HG03135 (cell line): ENCODE data around the gene HMX3.

Experiments used
- ATAC-seq: cut with Tn5 transposase; IDR thresholded peaks from one replicate; pipeline ENCODE4 v1.9.1; 2021; ENCODE audit warnings: mild to moderate bottlenecking, moderate library complexity; ENCODE audit not compliant: unreplicated experiment

Gene HMX3

GRCh38 chr10:123133541-123134342 lies 2.0 kb upstream of the HMX3 start:
- ATAC-seq, result no peak

DNA sequence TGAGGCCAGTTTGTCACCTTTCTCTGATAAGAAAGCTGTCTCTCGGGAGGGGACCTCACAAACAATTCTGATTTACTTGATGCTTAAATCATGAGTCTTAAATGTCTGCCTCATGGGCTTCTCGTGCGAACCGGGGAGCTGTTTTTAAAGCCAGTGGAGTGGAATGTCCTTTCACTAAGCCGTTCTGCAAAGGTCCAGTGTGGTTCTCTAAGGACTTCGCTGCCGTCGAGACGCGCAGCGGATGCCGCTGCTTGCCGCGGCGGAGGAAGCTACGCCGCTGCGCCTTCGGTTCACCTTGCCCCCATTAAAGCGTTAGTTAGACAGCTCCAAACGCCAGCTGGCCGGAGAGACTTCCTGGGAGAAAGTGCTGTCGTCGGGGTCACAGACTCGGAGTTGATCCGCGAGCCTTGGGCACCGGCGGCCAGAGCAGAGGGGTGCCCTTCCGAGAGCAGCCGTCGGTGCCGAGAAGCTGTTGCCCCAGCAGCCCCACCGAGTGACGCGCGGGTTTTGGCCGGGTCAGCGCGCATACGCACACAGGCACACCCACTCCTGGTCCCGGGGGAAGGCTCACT lies 1.3 kb upstream of the HMX3 start:
- ATAC-seq, result no peak

- ATAC-seq, result no peak
Observed at GRCh38 chr10:123134915-123135414, 805 bp upstream of the HMX3 start.

DNA sequence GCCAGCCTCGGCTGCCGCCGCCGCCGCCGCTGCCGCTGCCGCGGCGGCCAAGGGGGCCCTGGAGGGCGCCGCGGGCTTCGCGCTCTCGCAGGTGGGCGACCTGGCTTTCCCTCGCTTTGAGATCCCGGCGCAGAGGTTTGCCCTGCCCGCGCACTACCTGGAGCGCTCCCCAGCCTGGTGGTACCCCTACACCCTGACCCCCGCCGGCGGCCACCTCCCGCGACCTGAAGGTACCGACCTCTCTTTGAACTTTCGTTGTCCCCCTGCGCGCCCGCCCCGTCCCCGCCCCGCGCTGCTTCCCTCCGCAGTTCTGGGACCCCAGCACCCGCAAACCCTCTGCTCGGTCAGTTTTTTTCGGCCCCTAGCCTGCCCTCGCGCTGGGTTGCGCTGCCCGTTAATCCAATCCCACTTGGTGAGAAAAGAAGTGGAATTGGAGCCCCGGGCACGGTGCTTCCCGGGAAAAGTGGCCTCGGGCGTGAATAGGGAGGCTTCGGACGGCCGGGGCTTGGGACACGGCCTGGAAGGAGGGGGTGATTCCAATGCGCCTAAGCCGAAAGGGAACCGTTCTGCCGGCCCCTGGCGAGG lies 543 bp downstream of the HMX3 start:
- ATAC-seq, result no peak

- ATAC-seq, result no peak
Observed at GRCh38 chr10:123136806-123137642, 1.3 kb downstream of the HMX3 start.

DNA sequence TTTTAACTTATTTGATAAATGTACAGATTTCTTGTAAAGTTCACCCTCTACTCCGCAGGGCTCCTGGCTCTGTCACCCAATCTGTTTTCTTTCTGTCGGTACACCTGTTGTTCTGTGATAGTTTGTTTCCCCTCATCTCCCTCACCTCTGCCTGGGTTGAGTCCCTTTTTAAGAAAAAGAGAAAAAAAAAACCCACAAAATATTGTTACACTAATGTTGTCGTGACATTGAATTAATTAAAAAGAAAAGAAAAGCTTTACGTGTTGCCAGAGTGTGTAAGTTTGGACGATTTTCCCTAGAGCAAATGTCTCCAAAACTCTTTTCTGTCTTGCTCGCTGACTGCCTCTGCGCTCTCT lies 3.4 kb downstream of the HMX3 start:
- no peak for ATAC-seq

DNA sequence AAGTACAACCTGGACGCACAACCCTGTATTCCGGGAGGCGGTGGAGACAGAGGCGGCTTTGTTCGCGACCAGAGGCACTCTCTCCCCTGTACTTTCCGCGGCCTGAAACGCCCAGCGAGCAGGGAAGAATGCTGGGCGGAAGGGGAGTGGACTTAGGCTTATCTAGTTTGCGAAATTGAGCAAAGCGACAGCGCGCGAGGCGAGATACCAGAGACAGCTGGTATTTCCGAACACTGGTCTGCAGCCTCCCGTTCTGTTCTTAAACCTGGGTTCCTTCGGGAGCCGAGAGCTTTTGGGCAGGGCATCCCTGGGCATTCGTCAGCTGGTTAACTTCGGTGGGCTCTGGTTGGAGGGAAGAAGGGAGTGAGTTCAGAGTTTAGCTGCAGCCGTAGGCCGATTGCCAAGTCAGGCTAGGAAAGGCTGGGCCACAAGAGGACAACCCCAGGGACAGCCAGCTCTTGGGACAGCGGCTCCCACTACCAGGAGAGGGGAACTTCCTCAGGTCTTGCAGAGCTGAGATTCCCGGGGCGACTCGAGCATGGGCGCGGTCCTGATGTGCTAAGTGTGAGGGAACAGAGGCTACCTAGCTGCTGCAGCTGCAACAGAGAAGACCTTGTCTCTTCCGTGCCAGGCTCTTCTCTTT lies 3.9 kb downstream of the HMX3 start:
- no peak for ATAC-seq

GRCh38 chr10:123140164-123140982 lies 4.6 kb downstream of the HMX3 start:
- ATAC-seq, result no peak

- no peak for ATAC-seq
Observed at GRCh38 chr10:123140983-123141390, 5.2 kb downstream of the HMX3 start.

GRCh38 chr10:123141791-123142700 lies 6.3 kb downstream of the HMX3 start:
- ATAC-seq, result no peak

- ATAC-seq, result no peak
Observed at GRCh38 chr10:123142701-123143161, 7.0 kb downstream of the HMX3 start.

GRCh38 chr10:123143162-123143824 lies 7.5 kb downstream of the HMX3 start:
- ATAC-seq, result no peak

- no peak for ATAC-seq
Observed at GRCh38 chr10:123143825-123144168, 8.0 kb downstream of the HMX3 start.

DNA sequence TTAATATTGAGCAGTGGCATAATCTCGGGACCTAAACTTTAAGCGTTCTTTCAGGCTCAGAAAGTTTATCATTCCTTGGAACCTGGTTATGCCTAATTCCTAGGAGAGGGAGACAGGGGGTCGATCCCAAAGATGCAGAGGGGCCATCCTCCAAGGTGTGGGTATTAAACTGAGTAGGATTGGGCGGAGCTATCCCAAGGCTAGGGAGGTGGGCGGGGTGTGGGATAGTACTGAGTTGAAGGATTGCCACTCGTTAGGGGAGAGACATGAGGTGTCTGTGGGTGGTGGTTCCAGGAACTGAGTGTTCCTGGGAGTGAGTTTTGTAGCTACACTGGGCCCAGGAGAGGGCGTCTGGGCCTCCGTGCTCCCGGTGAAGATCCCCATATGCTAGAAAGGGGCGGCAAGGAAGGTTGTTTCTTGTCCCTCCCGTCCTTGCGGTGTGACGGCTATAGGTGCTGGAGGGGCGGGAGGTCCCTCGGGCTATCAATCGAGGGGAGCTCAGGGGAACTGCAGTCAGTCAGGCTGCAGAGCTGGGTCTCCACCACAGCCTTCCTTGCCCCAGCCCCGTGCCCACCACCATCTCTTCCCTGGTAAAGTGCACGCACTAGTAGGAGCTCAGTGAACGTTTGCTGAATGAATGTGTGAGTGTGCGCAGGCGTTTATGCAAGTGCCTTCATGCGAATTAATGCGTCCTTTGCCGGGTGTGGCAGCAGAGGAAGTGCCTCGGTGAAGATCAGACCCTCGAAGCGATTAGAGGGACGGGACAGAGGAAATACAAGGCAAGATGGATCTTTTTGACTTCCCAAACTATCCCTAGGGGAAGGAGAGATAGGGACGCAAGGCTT lies 9.1 kb downstream of the HMX3 start:
- no peak for ATAC-seq

DNA sequence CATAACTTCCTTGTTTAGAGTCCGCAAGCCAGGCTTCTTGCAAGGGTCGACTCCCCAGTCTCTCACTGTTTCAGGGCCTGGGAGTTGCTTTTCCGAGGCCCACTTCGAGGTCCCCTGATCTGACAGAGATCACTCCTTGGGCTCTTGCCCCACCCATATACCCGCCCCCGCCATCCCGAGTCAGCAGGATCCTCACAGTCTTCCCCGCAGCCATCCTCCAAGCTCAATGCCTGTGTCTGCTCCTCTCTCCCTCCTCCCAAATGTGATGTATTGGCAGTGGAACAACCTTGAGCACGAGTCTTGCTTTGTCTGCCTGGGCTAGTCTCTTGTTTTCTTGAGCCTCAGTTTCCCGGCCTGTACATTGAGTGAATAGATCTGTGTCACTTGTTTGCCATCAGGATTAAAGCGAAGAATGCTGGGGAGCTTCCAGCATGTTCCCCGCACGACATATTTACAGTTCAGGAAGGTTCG lies 9.8 kb downstream of the HMX3 start:
- ATAC-seq, result no peak

- no peak for ATAC-seq
Observed at GRCh38 chr10:123146013-123146893, 10.5 kb downstream of the HMX3 start.
